Spleen (tissue), 7 donors: ENCODE results near the gene C11orf21.

ENCODE experiments used
- CTCF ChIP-seq, 11 experiments: fragments of 200-600 bp in 7 of 11; fragments of 450-650 bp in 4 of 11; sonication (generic) in 4 of 11; IDR thresholded peaks in 8 of 11; conservative IDR thresholded peaks in 3 of 11; 1 replicate in 7 of 11; 2 replicates in 4 of 11; pipeline versions ENCODE4 v1.4.0 to v1.8.0; 2016 to 2021; ENCODE audit warnings: antibody characterized with exemption in 11 of 11, inconsistent platforms in 4 of 11, mild to moderate bottlenecking in 1 of 11
- POLR2A ChIP-seq, 3 donors: fragments of 450-650 bp; IDR thresholded peaks; one replicate each; pipeline ENCODE4 v1.5.1; 2017; ENCODE audit warnings: antibody characterized with exemption in 3 of 3, mild to moderate bottlenecking in 1 of 3
- POLR2AphosphoS5 ChIP-seq, 3 donors: sonication (generic); formaldehyde crosslinking; IDR thresholded peaks; one replicate each; pipeline ENCODE4 v1.5.1; 2017; ENCODE audit warnings: antibody characterized with exemption in 3 of 3
- donor health status: DM: no; HTN: no; CAD: no; lungs with moderate emphysema.
- donor health status: DM: no; HTN: no; CAD: no.
- donor health status: DM: no; HTN: no; CAD: no.

GRCh38 chr11:2310073-2310785 is 8.5 kb upstream of the C11orf21 start:
- TF ChIP-seq CTCF (IDR thresholded peaks at IDR 0.05 in 8 of 11, conservative IDR thresholded peaks at IDR 0.05 in 3 of 11) (no peak), POLR2A (IDR thresholded peaks at IDR 0.05) (no peak), POLR2AphosphoS5 (IDR thresholded peaks at IDR 0.05) (no peak)
